ENCODE measurements around the gene RAB8B. TPM values are rescaled to one million over a fixed set of nuclear protein-coding genes. Genes with fewer than 3 reads are reported as not detected.

Gene RAB8B
- total and polyA plus RNA-seq, 10 of the 15 experiments (the other 5 are each of a cell fraction or from before 2014, with no cell fraction given) = 17.8 to 104 (median 65.1) TPM

- TF ChIP-seq MYB (IDR thresholded peaks at IDR 0.05; ENCODE audit: borderline replicate concordance, low read depth, low read length) (no peak), ASH2L (IDR thresholded peaks at IDR 0.05; ENCODE audit: borderline replicate concordance, low read depth) (no peak), ZNF207 (IDR thresholded peaks at IDR 0.05; ENCODE audit: borderline replicate concordance) (no peak), HSF1 (IDR thresholded peaks at IDR 0.05; ENCODE audit: low read depth, low read length) (no peak), MXI1 (IDR thresholded peaks at IDR 0.05; ENCODE audit: low read depth, low read length) (no peak), JUNB (IDR thresholded peaks at IDR 0.05) (peak; percentile 50), MYC (IDR thresholded peaks at IDR 0.05; ENCODE audit: insufficient read depth, insufficient read length, insufficient replicate concordance, low read length, severe bottlenecking) (no peak), NFXL1 (IDR thresholded peaks at IDR 0.05; ENCODE audit: borderline replicate concordance) (no peak), YY1 (IDR thresholded peaks at IDR 0.05; ENCODE audit: low read depth, low read length) (no peak), CREB1 (IDR thresholded peaks at IDR 0.05; ENCODE audit: low read depth) (no peak), PBX3 (IDR thresholded peaks at IDR 0.05; ENCODE audit: insufficient replicate concordance, low read depth, low read length) (no peak), IKZF1 (conservative IDR thresholded peaks at IDR 0.05) (peak; percentile 62), MTA2 (IDR thresholded peaks at IDR 0.05; ENCODE audit: low read depth) (peak; percentile 35; the same call in 1 of the 2 replicates), IRF4 (IDR thresholded peaks at IDR 0.05; ENCODE audit: low read depth, low read length) (peak; percentile 58; the same call in 1 of the 2 replicates), CHD1 (IDR thresholded peaks at IDR 0.05; ENCODE audit: low read depth, low read length) (no peak), ZSCAN29 (IDR thresholded peaks at IDR 0.05) (no peak), ZBTB4 (CRISPR knock-in tag; IDR thresholded peaks at IDR 0.05) (no peak), JUND (IDR thresholded peaks at IDR 0.05; ENCODE audit: low read depth, low read length) (no peak), EZH2 (IDR thresholded peaks at IDR 0.05; ENCODE audit: borderline replicate concordance, control insufficient read depth, low read depth, low read length) (no peak), BACH1 (IDR thresholded peaks at IDR 0.05; ENCODE audit: borderline replicate concordance) (no peak), PAX5 (IDR thresholded peaks at IDR 0.05; ENCODE audit: borderline replicate concordance, low read depth, low read length) (no peak; the same call in 1 of the 2 replicates), SRF (IDR thresholded peaks at IDR 0.05; ENCODE audit: low read depth in 2 of 2, low read length in 2 of 2) (no peak)
- TF ChIP-seq, protein P1, sequence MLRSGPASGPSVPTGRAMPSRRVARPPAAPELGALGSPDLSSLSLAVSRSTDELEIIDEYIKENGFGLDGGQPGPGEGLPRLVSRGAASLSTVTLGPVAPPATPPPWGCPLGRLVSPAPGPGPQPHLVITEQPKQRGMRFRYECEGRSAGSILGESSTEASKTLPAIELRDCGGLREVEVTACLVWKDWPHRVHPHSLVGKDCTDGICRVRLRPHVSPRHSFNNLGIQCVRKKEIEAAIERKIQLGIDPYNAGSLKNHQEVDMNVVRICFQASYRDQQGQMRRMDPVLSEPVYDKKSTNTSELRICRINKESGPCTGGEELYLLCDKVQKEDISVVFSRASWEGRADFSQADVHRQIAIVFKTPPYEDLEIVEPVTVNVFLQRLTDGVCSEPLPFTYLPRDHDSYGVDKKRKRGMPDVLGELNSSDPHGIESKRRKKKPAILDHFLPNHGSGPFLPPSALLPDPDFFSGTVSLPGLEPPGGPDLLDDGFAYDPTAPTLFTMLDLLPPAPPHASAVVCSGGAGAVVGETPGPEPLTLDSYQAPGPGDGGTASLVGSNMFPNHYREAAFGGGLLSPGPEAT (IDR thresholded peaks at IDR 0.05; ENCODE audit: low read depth) = peak; percentile 50; the same call in 1 of the 2 replicates
Measured at GRCh38 chr15:63238796-63239195, 49.4 kb downstream of the RAB8B start (continued).

Data from GM12878 (cell line).